Transverse colon (tissue), 4 donors: ENCODE data around the gene LRP1. TPM values are rescaled to one million over a fixed set of nuclear protein-coding genes. Genes with fewer than 3 reads are reported as not detected.
A peak's percentile ranks its signal among the peaks of the same experiment; 100 is the strongest.

Source experiments
- DNase-seq: peaks from one replicate; pipeline ENCODE4 v3.0.0-alpha.2; 2019
- H3K27ac ChIP-seq, 4 donors: fragments of 200-600 bp; sonication (generic); 2 replicates each; pipeline ENCODE4 v1.5.1; 2016 to 2018; ENCODE audit warnings: inconsistent platforms in 4 of 4
- H3K27me3 ChIP-seq: fragments of 200-600 bp; sonication (generic); 2 replicates; pipeline ENCODE4 v1.5.1; 2017; ENCODE audit warnings: inconsistent platforms
- H3K36me3 ChIP-seq, 4 donors: fragments of 200-600 bp; sonication (generic); 2 replicates each; pipeline ENCODE4 v1.5.1; 2017 to 2019; ENCODE audit warnings: inconsistent platforms in 4 of 4
- H3K4me1 ChIP-seq, 4 donors: fragments of 200-600 bp; sonication (generic); 2 replicates each; pipeline ENCODE4 v1.5.1; 2017 to 2020; ENCODE audit warnings: inconsistent platforms in 4 of 4
- H3K4me3 ChIP-seq, 4 donors: fragments of 200-600 bp; sonication (generic); 1 replicate in 1 of 4; 2 replicates in 3 of 4; pipeline versions ENCODE4 v1.5.1 to v1.6.1; 2017 to 2019; ENCODE audit warnings: inconsistent platforms in 4 of 4
- H3K9me3 ChIP-seq, 2 donors: fragments of 200-600 bp; sonication (generic); 2 replicates each; pipeline ENCODE4 v1.5.1; 2017 to 2019; ENCODE audit warnings: inconsistent platforms in 2 of 2
- CTCF ChIP-seq, 5 experiments: fragments of 200-600 bp in 3 of 5; fragments of 450-650 bp in 2 of 5; sonication (generic) in 3 of 5; IDR thresholded peaks; 1 replicate in 2 of 5; 2 replicates in 3 of 5; pipeline ENCODE4 v1.5.1; 2016 to 2017; ENCODE audit warnings: antibody characterized with exemption in 5 of 5, inconsistent platforms in 3 of 5, mild to moderate bottlenecking in 2 of 5, moderate library complexity in 1 of 5
- EP300 ChIP-seq: sonication (generic); formaldehyde crosslinking; IDR thresholded peaks from one replicate; pipeline ENCODE4 v1.6.1; 2017; ENCODE audit warnings: antibody characterized with exemption, low read depth
- POLR2A ChIP-seq: fragments of 450-650 bp; IDR thresholded peaks from one replicate; pipeline ENCODE4 v1.6.1; 2016; ENCODE audit warnings: antibody characterized with exemption, mild to moderate bottlenecking, moderate library complexity
- POLR2AphosphoS5 ChIP-seq, 3 donors: sonication (generic); formaldehyde crosslinking; IDR thresholded peaks; one replicate each; pipeline ENCODE4 v1.6.1; 2016; ENCODE audit warnings: antibody characterized with exemption in 3 of 3
- WGBS, 2 donors: methylation state at CpG; one replicate each; pipeline ENCODE4 v1.1.5; 2018; ENCODE audit warnings: low coverage in 1 of 2; 5-methylcytosine and 5-hydroxymethylcytosine counted together
- in situ Hi-C, 4 donors: fragments of 200-750 bp; cut with MboI; loops; one replicate each; pipeline versions ENCODE4 v1.15.0 to v1.15.1; 2017; ENCODE audit warnings: low sequenced_read_pairs in 3 of 4, low pct_ligation_motif_present in 1 of 4, low pct_unique_long_range_greater_than_20kb in 1 of 4
- intact Hi-C: fragments of 100-400 bp; cut with DNase I; formaldehyde crosslinking; loops from one replicate; pipeline ENCODE4 v1.15.1; 2023; ENCODE audit warnings: low total_unique reads
- total RNA-seq, 4 donors: library from RNA; depleted of rRNA; stranded (reverse); fragments of >200 nt; gene quantifications; one replicate each; pipeline ENCODE4 v1.1.0, GENCODE V29; 2016

The LRP1 gene
- total RNA-seq, 4 donors from 2014 or later: 94.3 to 248 (median 199) TPM

GRCh38 chr12:57241402-57242310 lies 113.4 kb downstream of the LRP1 start:
- H3K9me3 ChIP-seq: no peaks in the 10 kb centered on the region
- no peak for DNase-seq
- no peak overlapping the region for H3K4me3 ChIP-seq
- intact Hi-C loops: no loop called here
- in situ Hi-C loops: no loop called here
- H3K27me3 ChIP-seq: peaks cover 77% of the 10 kb centered on the region
- WGBS, 2 donors: 13% methylated on average over 46 of the region's 48 CpGs; no CpG with 5 or more reads in 1 of the 2 donors
- peaks cover 40 to 63% (median 59%) of the 10 kb centered on the region in 4 donors for H3K4me1 ChIP-seq
- no peaks in the 10 kb centered on the region for H3K36me3 ChIP-seq
- TF ChIP-seq CTCF (IDR thresholded peaks at IDR 0.05) (no peak), POLR2AphosphoS5 (IDR thresholded peaks at IDR 0.05) (no peak), EP300 (no peak), POLR2A (no peak)
- H3K27ac ChIP-seq: no peak overlapping the region

GRCh38 chr12:57242329-57242690 lies 114.0 kb downstream of the LRP1 start:
- intact Hi-C loops (no loop called here), in situ Hi-C loops (no loop called here)
- peak overlapping the region in 1 of 4 donors; percentile 33 for H3K27ac ChIP-seq
- WGBS, 2 donors: 0 to 3% methylated on average over 3 to 18 of the region's 18 CpGs
- H3K27me3 ChIP-seq: peaks cover 71% of the 10 kb centered on the region
- no peaks in the 10 kb centered on the region for H3K9me3 ChIP-seq
- H3K36me3 ChIP-seq: no peaks in the 10 kb centered on the region
- peaks cover 40 to 63% (median 59%) of the 10 kb centered on the region in 4 donors for H3K4me1 ChIP-seq
- peak; percentile 56 for DNase-seq
- H3K4me3 ChIP-seq: peak overlapping the region in 2 of 4 donors; percentile 3 to 42
- no peak for TF ChIP-seq CTCF (IDR thresholded peaks at IDR 0.05)
- TF ChIP-seq POLR2AphosphoS5 (IDR thresholded peaks at IDR 0.05): no peak
- TF ChIP-seq EP300: no peak
- no peak for TF ChIP-seq POLR2A

- Histone ChIP-seq H3K36me3 (no peaks in the 10 kb centered on the region), H3K9me3 (no peaks in the 10 kb centered on the region), H3K27me3 (peaks cover 65% of the 10 kb centered on the region), H3K4me3 (peak overlapping the region in 2 of 4 donors; percentile 15 to 42), H3K4me1 (peaks cover 39 to 59% (median 56%) of the 10 kb centered on the region in 4 donors), H3K27ac (peak overlapping the region in 1 of 4 donors; percentile 33)
- TF ChIP-seq POLR2AphosphoS5 (IDR thresholded peaks at IDR 0.05) (no peak), CTCF (IDR thresholded peaks at IDR 0.05) (peak; percentile 34 to 74 (median 63)), EP300 (no peak), POLR2A (no peak)
- DNase-seq: peak; percentile 72
- in situ Hi-C loops: no loop called here
- intact Hi-C loops: loop anchor here (1.0 kb wide), 1 partner anchor 25 kb away; no protein-coding TSS in a partner anchor
- WGBS, 2 donors: 1% methylated on average over 36 of the region's 45 CpGs; no CpG with 5 or more reads in 1 of the 2 donors
Measured at GRCh38 chr12:57242691-57243454, 114.6 kb downstream of the LRP1 start.
